Brain microvascular endothelial cell (primary cell): ENCODE data around the gene C22orf31.

Experiments
- DNase-seq: peaks from one replicate; pipeline ENCODE4 v3.0.0-alpha.2; 2020
- H3K27ac ChIP-seq: fragments of 250-450 bp; sonication (Bioruptor Pico); 2 replicates; pipeline ENCODE4 v1.5.1; 2020; ENCODE audit warnings: mild to moderate bottlenecking, moderate library complexity
- H3K27me3 ChIP-seq: fragments of 250-450 bp; sonication (Bioruptor Pico); replicated peaks from 2 replicates; pipeline ENCODE4 v1.5.1; 2020; ENCODE audit warnings: mild to moderate bottlenecking
- H3K36me3 ChIP-seq: fragments of 250-450 bp; sonication (Bioruptor Pico); replicated peaks from 2 replicates; pipeline ENCODE4 v1.5.1; 2020; ENCODE audit warnings: mild to moderate bottlenecking
- H3K4me3 ChIP-seq: 2 replicates; pipeline ENCODE4 v1.5.1; 2011; ENCODE audit warnings: low read depth, mild to moderate bottlenecking, control low read depth, low read length, moderate library complexity
- CTCF ChIP-seq: IDR thresholded peaks from 2 replicates; pipeline ENCODE4 v1.5.1; 2011; ENCODE audit warnings: low read depth, mild to moderate bottlenecking, moderate library complexity, low read length, control low read depth, inconsistent platforms; ENCODE audit errors: missing control alignments
- in situ Hi-C: cut with HindIII; loops from 2 replicates; pipeline ENCODE4 v1.10.0; 2017; ENCODE audit warnings: low sequenced_read_pairs, low pct_ligation_motif_present

Gene C22orf31

GRCh38 chr22:29093501-29094300 lies 32.1 kb upstream of the C22orf31 start:
- Histone ChIP-seq H3K27me3 (no peaks in the 10 kb centered on the region), H3K4me3 (no peak overlapping the region), H3K27ac (no peak overlapping the region), H3K36me3 (no peaks in the 10 kb centered on the region)
- no peak for DNase-seq
- in situ Hi-C loops: no loop called here
- no peak for TF ChIP-seq CTCF

- in situ Hi-C loops: no loop called here
- no peak for DNase-seq
- no peak for TF ChIP-seq CTCF
- H3K27ac ChIP-seq: no peak overlapping the region
- H3K27me3 ChIP-seq: no peaks in the 10 kb centered on the region
- no peak overlapping the region for H3K4me3 ChIP-seq
- no peaks in the 10 kb centered on the region for H3K36me3 ChIP-seq
Observed at GRCh38 chr22:29093030-29093429, 31.4 kb upstream of the C22orf31 start.

- TF ChIP-seq CTCF: no peak
- H3K27ac ChIP-seq: no peak overlapping the region
- DNase-seq: no peak
- H3K27me3 ChIP-seq: no peaks in the 10 kb centered on the region
- no peaks in the 10 kb centered on the region for H3K36me3 ChIP-seq
- H3K4me3 ChIP-seq: no peak overlapping the region
- in situ Hi-C loops: no loop called here
Observed at GRCh38 chr22:29092243-29092642, 30.6 kb upstream of the C22orf31 start.

- Histone ChIP-seq H3K4me3 (no peak overlapping the region), H3K27ac (no peak overlapping the region), H3K36me3 (no peaks in the 10 kb centered on the region), H3K27me3 (no peaks in the 10 kb centered on the region)
- no peak for TF ChIP-seq CTCF
- in situ Hi-C loops: no loop called here
- DNase-seq: no peak
Observed at GRCh38 chr22:29090039-29090438, 28.4 kb upstream of the C22orf31 start.

- Histone ChIP-seq H3K27me3 (no peaks in the 10 kb centered on the region), H3K27ac (no peak overlapping the region), H3K36me3 (no peaks in the 10 kb centered on the region), H3K4me3 (no peak overlapping the region)
- in situ Hi-C loops: no loop called here
- no peak for TF ChIP-seq CTCF
- DNase-seq: no peak
Observed at GRCh38 chr22:29089507-29089906, 27.9 kb upstream of the C22orf31 start.

GRCh38 chr22:29088809-29089208 lies 27.2 kb upstream of the C22orf31 start:
- no peak overlapping the region for H3K4me3 ChIP-seq
- no peak for TF ChIP-seq CTCF
- no peaks in the 10 kb centered on the region for H3K36me3 ChIP-seq
- in situ Hi-C loops: no loop called here
- DNase-seq: no peak
- no peaks in the 10 kb centered on the region for H3K27me3 ChIP-seq
- H3K27ac ChIP-seq: no peak overlapping the region
